Measurements from ENCODE around the gene S100A11. TPM values are rescaled to one million over a fixed set of nuclear protein-coding genes. Genes with fewer than 3 reads are reported as not detected.

The S100A11 gene
- total and polyA plus RNA-seq, 9 of the 15 experiments (the other 6 are each of a cell fraction or from before 2014, with no cell fraction given), result 131 to 808 (median 235) TPM

DNA sequence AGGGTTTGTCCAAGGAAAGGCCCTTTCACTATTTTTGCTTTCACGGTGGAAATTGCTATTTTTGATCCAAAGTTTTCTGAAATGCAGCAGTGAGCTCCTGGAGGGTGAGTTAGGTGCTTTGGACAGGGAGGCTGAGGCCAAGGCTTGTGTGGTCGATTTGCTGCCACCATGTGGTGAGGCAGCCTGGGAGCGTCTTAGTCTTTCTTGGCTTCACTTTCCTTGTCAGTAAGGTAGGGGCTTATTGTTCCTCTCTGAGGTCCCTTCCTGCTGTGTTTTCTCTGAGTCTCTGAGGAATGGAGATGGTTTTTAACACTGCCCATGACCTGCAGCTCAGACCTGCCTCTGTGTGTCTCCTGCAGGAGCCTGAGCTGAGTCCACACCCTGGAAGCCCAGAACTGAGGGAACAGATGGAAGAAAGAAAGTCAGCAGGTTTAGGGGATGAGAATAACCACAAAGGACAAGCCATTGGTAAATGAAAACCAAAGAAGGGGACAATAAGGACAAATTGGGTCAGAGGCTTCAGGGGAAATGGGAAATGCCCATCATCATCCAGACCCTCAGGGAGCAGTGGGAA, 23.1 kb downstream of the S100A11 start (continued):
- TF ChIP-seq, protein P1, sequence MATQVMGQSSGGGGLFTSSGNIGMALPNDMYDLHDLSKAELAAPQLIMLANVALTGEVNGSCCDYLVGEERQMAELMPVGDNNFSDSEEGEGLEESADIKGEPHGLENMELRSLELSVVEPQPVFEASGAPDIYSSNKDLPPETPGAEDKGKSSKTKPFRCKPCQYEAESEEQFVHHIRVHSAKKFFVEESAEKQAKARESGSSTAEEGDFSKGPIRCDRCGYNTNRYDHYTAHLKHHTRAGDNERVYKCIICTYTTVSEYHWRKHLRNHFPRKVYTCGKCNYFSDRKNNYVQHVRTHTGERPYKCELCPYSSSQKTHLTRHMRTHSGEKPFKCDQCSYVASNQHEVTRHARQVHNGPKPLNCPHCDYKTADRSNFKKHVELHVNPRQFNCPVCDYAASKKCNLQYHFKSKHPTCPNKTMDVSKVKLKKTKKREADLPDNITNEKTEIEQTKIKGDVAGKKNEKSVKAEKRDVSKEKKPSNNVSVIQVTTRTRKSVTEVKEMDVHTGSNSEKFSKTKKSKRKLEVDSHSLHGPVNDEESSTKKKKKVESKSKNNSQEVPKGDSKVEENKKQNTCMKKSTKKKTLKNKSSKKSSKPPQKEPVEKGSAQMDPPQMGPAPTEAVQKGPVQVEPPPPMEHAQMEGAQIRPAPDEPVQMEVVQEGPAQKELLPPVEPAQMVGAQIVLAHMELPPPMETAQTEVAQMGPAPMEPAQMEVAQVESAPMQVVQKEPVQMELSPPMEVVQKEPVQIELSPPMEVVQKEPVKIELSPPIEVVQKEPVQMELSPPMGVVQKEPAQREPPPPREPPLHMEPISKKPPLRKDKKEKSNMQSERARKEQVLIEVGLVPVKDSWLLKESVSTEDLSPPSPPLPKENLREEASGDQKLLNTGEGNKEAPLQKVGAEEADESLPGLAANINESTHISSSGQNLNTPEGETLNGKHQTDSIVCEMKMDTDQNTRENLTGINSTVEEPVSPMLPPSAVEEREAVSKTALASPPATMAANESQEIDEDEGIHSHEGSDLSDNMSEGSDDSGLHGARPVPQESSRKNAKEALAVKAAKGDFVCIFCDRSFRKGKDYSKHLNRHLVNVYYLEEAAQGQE (IDR thresholded peaks at IDR 0.05; ENCODE audit: borderline replicate concordance), result 0 out of 2 replicates have a peak, but pooled peaks have one; percentile 26
- TF ChIP-seq, protein P1 (CRISPR knock-in tag; IDR thresholded peaks at IDR 0.05; ENCODE audit: low read depth), result no peak
- TF ChIP-seq, protein P2, sequence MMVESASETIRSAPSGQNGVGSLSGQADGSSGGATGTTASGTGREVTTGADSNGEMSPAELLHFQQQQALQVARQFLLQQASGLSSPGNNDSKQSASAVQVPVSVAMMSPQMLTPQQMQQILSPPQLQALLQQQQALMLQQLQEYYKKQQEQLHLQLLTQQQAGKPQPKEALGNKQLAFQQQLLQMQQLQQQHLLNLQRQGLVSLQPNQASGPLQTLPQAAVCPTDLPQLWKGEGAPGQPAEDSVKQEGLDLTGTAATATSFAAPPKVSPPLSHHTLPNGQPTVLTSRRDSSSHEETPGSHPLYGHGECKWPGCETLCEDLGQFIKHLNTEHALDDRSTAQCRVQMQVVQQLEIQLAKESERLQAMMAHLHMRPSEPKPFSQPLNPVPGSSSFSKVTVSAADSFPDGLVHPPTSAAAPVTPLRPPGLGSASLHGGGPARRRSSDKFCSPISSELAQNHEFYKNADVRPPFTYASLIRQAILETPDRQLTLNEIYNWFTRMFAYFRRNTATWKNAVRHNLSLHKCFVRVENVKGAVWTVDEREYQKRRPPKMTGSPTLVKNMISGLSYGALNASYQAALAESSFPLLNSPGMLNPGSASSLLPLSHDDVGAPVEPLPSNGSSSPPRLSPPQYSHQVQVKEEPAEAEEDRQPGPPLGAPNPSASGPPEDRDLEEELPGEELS (CRISPR knock-in tag; IDR thresholded peaks at IDR 0.05; ENCODE audit: borderline replicate concordance), result no peak
- TF ChIP-seq ZNF165 (CRISPR knock-in tag; IDR thresholded peaks at IDR 0.05; ENCODE audit: borderline replicate concordance) (no peak), ARID1B (IDR thresholded peaks at IDR 0.05) (no peak), E2F6 (IDR thresholded peaks at IDR 0.05; ENCODE audit: borderline replicate concordance in 1 of 2, extremely low read depth in 1 of 2, insufficient read depth in 1 of 2, insufficient read length in 1 of 2, low read depth in 1 of 2, low read length in 1 of 2, poor library complexity in 1 of 2, severe bottlenecking in 1 of 2) (no peak), ZNF449 (CRISPR knock-in tag; IDR thresholded peaks at IDR 0.05) (no peak), RAD21 (CRISPR knock-in tag; conservative IDR thresholded peaks at IDR 0.05 in 1 of 2, IDR thresholded peaks at IDR 0.05 in 1 of 2) (peak; percentile 23 to 60; a peak in 3 of 4 replicates)
- TF ChIP-seq, protein P3, sequence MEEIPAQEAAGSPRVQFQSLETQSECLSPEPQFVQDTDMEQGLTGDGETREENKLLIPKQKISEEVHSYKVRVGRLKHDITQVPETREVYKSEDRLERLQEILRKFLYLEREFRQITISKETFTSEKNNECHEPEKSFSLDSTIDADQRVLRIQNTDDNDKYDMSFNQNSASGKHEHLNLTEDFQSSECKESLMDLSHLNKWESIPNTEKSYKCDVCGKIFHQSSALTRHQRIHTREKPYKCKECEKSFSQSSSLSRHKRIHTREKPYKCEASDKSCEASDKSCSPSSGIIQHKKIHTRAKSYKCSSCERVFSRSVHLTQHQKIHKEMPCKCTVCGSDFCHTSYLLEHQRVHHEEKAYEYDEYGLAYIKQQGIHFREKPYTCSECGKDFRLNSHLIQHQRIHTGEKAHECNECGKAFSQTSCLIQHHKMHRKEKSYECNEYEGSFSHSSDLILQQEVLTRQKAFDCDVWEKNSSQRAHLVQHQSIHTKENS (CRISPR knock-in tag; IDR thresholded peaks at IDR 0.05), result no peak
- TF ChIP-seq, protein P4, sequence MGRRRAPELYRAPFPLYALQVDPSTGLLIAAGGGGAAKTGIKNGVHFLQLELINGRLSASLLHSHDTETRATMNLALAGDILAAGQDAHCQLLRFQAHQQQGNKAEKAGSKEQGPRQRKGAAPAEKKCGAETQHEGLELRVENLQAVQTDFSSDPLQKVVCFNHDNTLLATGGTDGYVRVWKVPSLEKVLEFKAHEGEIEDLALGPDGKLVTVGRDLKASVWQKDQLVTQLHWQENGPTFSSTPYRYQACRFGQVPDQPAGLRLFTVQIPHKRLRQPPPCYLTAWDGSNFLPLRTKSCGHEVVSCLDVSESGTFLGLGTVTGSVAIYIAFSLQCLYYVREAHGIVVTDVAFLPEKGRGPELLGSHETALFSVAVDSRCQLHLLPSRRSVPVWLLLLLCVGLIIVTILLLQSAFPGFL (CRISPR knock-in tag; IDR thresholded peaks at IDR 0.05), result 0 out of 2 replicates have a peak, but pooled peaks have one; percentile 42
